NT2/D1 (cell line): ENCODE data around the gene NPM3.

ENCODE experiments used
- SUZ12 ChIP-seq: IDR thresholded peaks from 2 replicates; pipeline ENCODE4 v1.6.1; 2011; ENCODE audit not compliant: insufficient read length, insufficient read depth; ENCODE audit errors: extremely low read depth
- YY1 ChIP-seq: IDR thresholded peaks from 2 replicates; pipeline ENCODE4 v1.6.1; 2011; ENCODE audit not compliant: insufficient read length, insufficient read depth
- ZNF274 ChIP-seq: IDR thresholded peaks from 2 replicates; pipeline ENCODE4 v1.6.1; 2011; ENCODE audit warnings: mild to moderate bottlenecking, low read depth, low read length

DNA sequence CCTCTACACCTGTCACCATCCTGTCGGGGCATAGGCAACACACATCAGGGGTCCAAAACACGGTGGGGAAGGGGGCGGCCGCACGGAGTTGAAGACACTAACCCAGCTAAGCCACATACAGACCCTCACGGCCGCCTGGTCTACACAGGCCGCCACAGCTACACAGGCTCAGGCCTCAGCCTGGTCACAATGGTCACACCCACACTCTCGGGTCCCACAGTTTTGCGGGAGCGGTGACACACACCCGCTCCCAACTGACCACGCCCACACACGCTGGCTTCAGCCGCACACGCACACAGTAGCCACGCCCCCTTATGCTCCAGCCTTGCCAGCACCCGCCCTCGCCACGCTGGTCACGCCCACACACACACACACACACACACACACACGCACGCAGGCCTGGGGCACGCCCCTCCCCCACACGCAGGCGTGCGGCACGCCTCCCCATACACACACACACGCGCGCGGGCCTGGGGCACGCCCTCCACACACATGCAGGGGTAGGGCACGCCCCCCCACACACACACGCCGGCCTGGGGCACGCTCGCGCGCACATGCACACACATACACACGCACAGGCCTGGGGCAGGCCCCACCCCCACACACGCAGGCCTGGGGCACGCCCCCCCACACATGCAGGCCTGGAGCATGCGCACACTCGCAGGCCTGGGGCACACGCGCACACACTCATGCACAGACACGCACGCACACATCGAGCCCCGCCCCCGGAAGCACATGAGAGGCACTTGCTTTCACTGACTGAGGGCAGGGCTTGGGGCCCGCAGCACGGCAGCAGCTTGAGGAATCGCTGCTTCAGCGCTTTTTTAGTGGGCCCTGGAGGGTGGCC is 47.3 kb upstream of the NPM3 start:
- no peak for TF ChIP-seq SUZ12
- TF ChIP-seq YY1: no peak
- TF ChIP-seq ZNF274: no peak
